HEK293T (cell line): ENCODE data around the gene VWA8.

Experiments
- CTCF ChIA-PET: fragments of 350-600 bp; formaldehyde crosslinking; extraction: SDS; loops from one replicate; lab custom pipeline; 2021; ENCODE audit warnings: antibody characterized with exemption, inconsistent platforms; lab: Yijun Ruan, JAX
- POLR2A ChIA-PET: fragments of 350-600 bp; formaldehyde crosslinking; extraction: SDS; loops from one replicate; lab custom pipeline; 2020; ENCODE audit warnings: antibody characterized with exemption, inconsistent platforms; lab: Yijun Ruan, JAX
- DNase-seq: peaks from one replicate; pipeline ENCODE4 v3.0.0; 2012; ENCODE audit warnings: mixed read lengths; ENCODE audit errors: extremely low spot score
- ARNT ChIP-seq: fragments of 450-650 bp; IDR thresholded peaks from 2 replicates; pipeline ENCODE4 v1.6.1; 2017; ENCODE audit warnings: mild to moderate bottlenecking
- BHLHE40 ChIP-seq: fragments of 450-650 bp; IDR thresholded peaks from 2 replicates; pipeline ENCODE4 v1.6.1; 2016; ENCODE audit warnings: mild to moderate bottlenecking, moderate library complexity, borderline replicate concordance
- CTBP1 ChIP-seq: fragments of 450-650 bp; IDR thresholded peaks from 2 replicates; pipeline ENCODE4 v1.6.1; 2016; ENCODE audit warnings: borderline replicate concordance
- ELF4 ChIP-seq: fragments of 450-650 bp; IDR thresholded peaks from 2 replicates; pipeline ENCODE4 v1.6.1; 2017; ENCODE audit warnings: antibody characterized with exemption
- FOXA1 ChIP-seq: fragments of 450-650 bp; IDR thresholded peaks from 2 replicates; pipeline ENCODE4 v1.6.1; 2016; ENCODE audit warnings: mild to moderate bottlenecking
- FOXK2 ChIP-seq: fragments of 450-650 bp; IDR thresholded peaks from 2 replicates; pipeline ENCODE4 v1.6.1; 2016; ENCODE audit warnings: mild to moderate bottlenecking
- FOXM1 ChIP-seq: fragments of 450-650 bp; IDR thresholded peaks from 2 replicates; pipeline ENCODE4 v1.6.1; 2017; ENCODE audit warnings: mild to moderate bottlenecking, borderline replicate concordance
- HDGF ChIP-seq: fragments of 450-650 bp; IDR thresholded peaks from 2 replicates; pipeline ENCODE4 v1.6.1; 2017; ENCODE audit warnings: antibody characterized with exemption, borderline replicate concordance
- L3MBTL2 ChIP-seq: fragments of 450-650 bp; conservative IDR thresholded peaks from 2 replicates; pipeline ENCODE4 v1.6.1; 2016; ENCODE audit warnings: mild to moderate bottlenecking
- LEF1 ChIP-seq: fragments of 450-650 bp; IDR thresholded peaks from 2 replicates; pipeline ENCODE4 v1.6.1; 2017; ENCODE audit warnings: mild to moderate bottlenecking, borderline replicate concordance
- NFRKB ChIP-seq: fragments of 450-650 bp; IDR thresholded peaks from 2 replicates; pipeline ENCODE4 v1.6.1; 2016; ENCODE audit warnings: mild to moderate bottlenecking, moderate library complexity
- PKNOX1 ChIP-seq: fragments of 450-650 bp; IDR thresholded peaks from 2 replicates; pipeline ENCODE4 v1.6.1; 2016
- SP1 ChIP-seq: fragments of 450-650 bp; IDR thresholded peaks from 2 replicates; pipeline ENCODE4 v1.6.1; 2017
- SUZ12 ChIP-seq: fragments of 450-650 bp; IDR thresholded peaks from 2 replicates; pipeline ENCODE4 v1.6.1; 2016; ENCODE audit warnings: mild to moderate bottlenecking
- TARDBP ChIP-seq: fragments of 450-650 bp; IDR thresholded peaks from 2 replicates; pipeline ENCODE4 v1.6.1; 2016
- ZNF384 ChIP-seq: fragments of 450-650 bp; IDR thresholded peaks from 2 replicates; pipeline ENCODE4 v1.6.1; 2016

VWA8 gene

GRCh38 chr13:41764558-41764957 lies 196.4 kb downstream of the VWA8 start:
- no peak for TF ChIP-seq ELF4
- TF ChIP-seq FOXK2: no peak
- no peak for TF ChIP-seq PKNOX1
- no peak for TF ChIP-seq FOXA1
- TF ChIP-seq SP1: no peak
- TF ChIP-seq SUZ12: no peak
- no peak for TF ChIP-seq ARNT
- CTCF ChIA-PET: no interaction called here
- DNase-seq: no peak
- POLR2A ChIA-PET: no interaction called here

- DNase-seq: no peak
- no peak for TF ChIP-seq TARDBP
- TF ChIP-seq NFRKB: no peak
- TF ChIP-seq SP1: no peak
- TF ChIP-seq LEF1: no peak
- no peak for TF ChIP-seq ELF4
- no peak for TF ChIP-seq SUZ12
- no peak for TF ChIP-seq ARNT
- no peak for TF ChIP-seq FOXM1
- TF ChIP-seq HDGF: no peak
- TF ChIP-seq PKNOX1: no peak
- no peak for TF ChIP-seq ZNF384
- TF ChIP-seq FOXA1: no peak
- no peak for TF ChIP-seq L3MBTL2
- TF ChIP-seq FOXK2: no peak
- ChIA-PET CTCF (interaction anchor here (0.6 kb wide), 1 partner anchor 510 kb away, joined by 3 read pairs; no protein-coding TSS in a partner anchor), POLR2A (no interaction called here)
These were observed 197.1 kb downstream of the VWA8 start for GRCh38 chr13:41763782-41764181.

- TF ChIP-seq ARNT: no peak
- TF ChIP-seq PKNOX1: no peak
- TF ChIP-seq ZNF384: no peak
- TF ChIP-seq FOXK2: no peak
- TF ChIP-seq HDGF: no peak
- no peak for TF ChIP-seq L3MBTL2
- no peak for TF ChIP-seq NFRKB
- no peak for TF ChIP-seq CTBP1
- TF ChIP-seq SP1: no peak
- TF ChIP-seq BHLHE40: no peak
- no peak for TF ChIP-seq FOXM1
- no peak for TF ChIP-seq SUZ12
- no peak for TF ChIP-seq ELF4
- CTCF ChIA-PET: no interaction called here
- no peak for DNase-seq
- POLR2A ChIA-PET: no interaction called here
These were observed 198.1 kb downstream of the VWA8 start for GRCh38 chr13:41762796-41763195.

GRCh38 chr13:41756198-41756880 lies 204.6 kb downstream of the VWA8 start:
- ChIA-PET CTCF (no interaction called here), POLR2A (no interaction called here)
- TF ChIP-seq PKNOX1: no peak
- no peak for TF ChIP-seq ARNT
- TF ChIP-seq BHLHE40: no peak
- TF ChIP-seq SUZ12: no peak
- TF ChIP-seq ZNF384: no peak
- no peak for TF ChIP-seq LEF1
- no peak for TF ChIP-seq FOXK2
- no peak for TF ChIP-seq FOXM1
- TF ChIP-seq TARDBP: no peak
- TF ChIP-seq L3MBTL2: no peak
- TF ChIP-seq FOXA1: no peak
- no peak for TF ChIP-seq HDGF
- TF ChIP-seq ELF4: no peak
- no peak for TF ChIP-seq SP1
- no peak for TF ChIP-seq NFRKB
- TF ChIP-seq CTBP1: no peak
- no peak for DNase-seq

- no peak for TF ChIP-seq SP1
- TF ChIP-seq HDGF: no peak
- TF ChIP-seq TARDBP: no peak
- TF ChIP-seq ELF4: no peak
- no peak for TF ChIP-seq FOXM1
- TF ChIP-seq FOXA1: no peak
- no peak for TF ChIP-seq ZNF384
- TF ChIP-seq NFRKB: no peak
- no peak for DNase-seq
- ChIA-PET POLR2A (no interaction called here), CTCF (interaction anchor here (0.7 kb wide), 1 partner anchor 40 kb away, joined by 3 read pairs; no protein-coding TSS in a partner anchor)
These were observed 209.0 kb downstream of the VWA8 start for GRCh38 chr13:41751734-41752445.
